ENCODE results near the gene SELENOI. TPM values are rescaled to one million over a fixed set of nuclear protein-coding genes. Genes with fewer than 3 reads are reported as not detected.
A peak's percentile ranks its signal among the peaks of the same experiment; 100 is the strongest.

Gene SELENOI
- total RNA-seq, 1 donor from 2014 or later = 41.2 TPM

- no peak for DNase-seq (ENCODE audit: low read depth, low spot score)
- H3K4me1 Mint-ChIP-seq = peaks cover 10% of the 10 kb centered on the region
- no peaks in the 10 kb centered on the region for H3K36me3 Mint-ChIP-seq (ENCODE audit: low read depth)
- H3K27me3 Mint-ChIP-seq (ENCODE audit: low read depth) = peaks cover 15% of the 10 kb centered on the region
- H3K9me3 Mint-ChIP-seq = no peaks in the 10 kb centered on the region
- TF ChIP-seq, protein P1, sequence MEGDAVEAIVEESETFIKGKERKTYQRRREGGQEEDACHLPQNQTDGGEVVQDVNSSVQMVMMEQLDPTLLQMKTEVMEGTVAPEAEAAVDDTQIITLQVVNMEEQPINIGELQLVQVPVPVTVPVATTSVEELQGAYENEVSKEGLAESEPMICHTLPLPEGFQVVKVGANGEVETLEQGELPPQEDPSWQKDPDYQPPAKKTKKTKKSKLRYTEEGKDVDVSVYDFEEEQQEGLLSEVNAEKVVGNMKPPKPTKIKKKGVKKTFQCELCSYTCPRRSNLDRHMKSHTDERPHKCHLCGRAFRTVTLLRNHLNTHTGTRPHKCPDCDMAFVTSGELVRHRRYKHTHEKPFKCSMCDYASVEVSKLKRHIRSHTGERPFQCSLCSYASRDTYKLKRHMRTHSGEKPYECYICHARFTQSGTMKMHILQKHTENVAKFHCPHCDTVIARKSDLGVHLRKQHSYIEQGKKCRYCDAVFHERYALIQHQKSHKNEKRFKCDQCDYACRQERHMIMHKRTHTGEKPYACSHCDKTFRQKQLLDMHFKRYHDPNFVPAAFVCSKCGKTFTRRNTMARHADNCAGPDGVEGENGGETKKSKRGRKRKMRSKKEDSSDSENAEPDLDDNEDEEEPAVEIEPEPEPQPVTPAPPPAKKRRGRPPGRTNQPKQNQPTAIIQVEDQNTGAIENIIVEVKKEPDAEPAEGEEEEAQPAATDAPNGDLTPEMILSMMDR (conservative IDR thresholded peaks at IDR 0.05) = no peak
- no peak overlapping the region for H3K27ac Mint-ChIP-seq (ENCODE audit: unreplicated experiment)
- H3K4me3 Mint-ChIP-seq = no peak overlapping the region
Measured at GRCh38 chr2:26335231-26335630, 10.7 kb upstream of the SELENOI start.

DNA sequence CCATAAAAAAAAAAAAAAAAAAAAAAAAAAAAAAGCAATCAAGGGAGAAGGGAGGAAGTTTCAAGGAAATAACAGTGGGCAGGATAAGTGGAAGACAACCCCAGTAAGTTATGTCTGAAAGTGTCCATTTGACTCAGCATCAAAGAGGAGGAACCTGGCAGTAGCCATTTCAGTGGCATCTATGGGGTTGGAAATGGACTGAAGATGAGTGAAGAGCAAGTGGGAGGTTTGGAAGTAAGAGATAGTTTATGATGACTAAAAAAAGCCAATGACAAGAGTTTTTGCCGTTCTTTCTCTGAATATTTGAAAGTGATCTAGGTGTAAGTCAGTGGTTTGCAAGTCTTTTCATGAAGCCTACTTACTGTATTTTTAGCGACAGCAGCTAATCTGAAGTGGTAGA is 9.2 kb upstream of the SELENOI start:
- TF ChIP-seq, protein P1 (conservative IDR thresholded peaks at IDR 0.05) = no peak
- no peak for DNase-seq (ENCODE audit: low read depth, low spot score)
- no peaks in the 10 kb centered on the region for H3K36me3 Mint-ChIP-seq (ENCODE audit: low read depth)
- H3K4me3 Mint-ChIP-seq = no peak overlapping the region
- H3K9me3 Mint-ChIP-seq = no peaks in the 10 kb centered on the region
- H3K4me1 Mint-ChIP-seq = peaks cover 13% of the 10 kb centered on the region
- H3K27ac Mint-ChIP-seq (ENCODE audit: unreplicated experiment) = no peak overlapping the region
- peaks cover 15% of the 10 kb centered on the region for H3K27me3 Mint-ChIP-seq (ENCODE audit: low read depth)

GRCh38 chr2:26337298-26337697 is 8.6 kb upstream of the SELENOI start:
- TF ChIP-seq, protein P1 (conservative IDR thresholded peaks at IDR 0.05) = no peak
- Mint-ChIP-seq H3K27me3 (ENCODE audit: low read depth) (peaks cover 15% of the 10 kb centered on the region), H3K9me3 (no peaks in the 10 kb centered on the region), H3K4me3 (no peak overlapping the region), H3K4me1 (peaks cover 13% of the 10 kb centered on the region), H3K36me3 (ENCODE audit: low read depth) (no peaks in the 10 kb centered on the region), H3K27ac (ENCODE audit: unreplicated experiment) (no peak overlapping the region)
- no peak for DNase-seq (ENCODE audit: low read depth, low spot score)

DNA sequence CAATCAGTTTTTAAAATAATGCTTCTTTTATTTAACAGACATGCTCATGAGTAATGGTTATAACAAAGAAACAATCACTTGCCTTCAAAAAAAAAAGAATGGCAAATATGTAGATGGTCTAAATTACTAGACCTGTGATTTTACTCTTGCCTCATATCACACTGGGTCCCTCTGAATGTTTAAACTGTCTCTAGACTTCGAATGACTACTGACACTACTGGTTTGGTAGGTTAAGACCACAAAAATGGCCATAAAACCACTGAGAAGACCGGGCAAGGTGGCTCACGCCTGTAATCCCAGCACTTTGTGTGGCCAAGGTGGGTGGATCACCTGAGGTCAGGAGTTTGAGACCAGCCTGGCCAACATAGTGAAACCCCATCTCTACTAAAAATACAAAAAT is 5.1 kb upstream of the SELENOI start:
- peaks cover 27% of the 10 kb centered on the region for H3K4me1 Mint-ChIP-seq
- no peaks in the 10 kb centered on the region for H3K36me3 Mint-ChIP-seq (ENCODE audit: low read depth)
- TF ChIP-seq, protein P1 (conservative IDR thresholded peaks at IDR 0.05) = no peak
- H3K4me3 Mint-ChIP-seq = peak overlapping the region; percentile 52
- DNase-seq (ENCODE audit: low read depth, low spot score) = no peak
- H3K9me3 Mint-ChIP-seq = no peaks in the 10 kb centered on the region
- H3K27me3 Mint-ChIP-seq (ENCODE audit: low read depth) = peaks cover 2% of the 10 kb centered on the region
- no peak overlapping the region for H3K27ac Mint-ChIP-seq (ENCODE audit: unreplicated experiment)

DNA sequence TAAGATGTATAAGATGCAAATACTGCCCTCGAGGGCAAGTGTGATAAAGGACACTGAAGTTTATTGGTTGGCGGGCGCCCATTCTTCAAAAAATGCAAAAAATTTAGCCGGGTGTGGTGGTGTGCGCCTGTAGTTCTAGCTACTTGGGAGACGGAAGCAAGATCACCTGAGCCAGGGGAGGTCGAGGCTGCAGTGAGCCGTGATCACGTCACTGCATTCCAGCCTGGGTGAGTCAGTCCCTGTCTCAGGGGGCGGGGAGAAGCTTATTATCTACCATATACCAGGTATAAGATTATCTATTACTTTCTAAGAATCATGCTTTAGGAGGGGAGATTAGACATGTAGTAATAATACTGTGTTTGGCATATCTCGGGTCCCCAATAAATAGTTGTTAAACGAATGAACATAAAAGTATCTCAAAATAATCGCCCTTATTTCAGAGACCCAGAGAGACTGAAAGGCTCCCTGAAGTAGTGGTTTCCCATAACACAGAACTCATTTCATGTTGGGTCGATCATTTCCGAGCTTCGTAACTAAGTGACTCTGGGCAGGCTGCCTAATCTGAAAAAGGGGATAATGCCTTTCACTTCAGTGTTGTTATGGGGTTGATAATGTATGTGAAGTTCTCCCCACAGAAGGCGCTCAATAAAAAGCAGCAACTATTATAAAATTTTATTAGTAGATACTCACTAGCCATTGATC is 1.2 kb upstream of the SELENOI start:
- H3K9me3 Mint-ChIP-seq = no peaks in the 10 kb centered on the region
- H3K36me3 Mint-ChIP-seq (ENCODE audit: low read depth) = peaks cover 3% of the 10 kb centered on the region
- H3K4me1 Mint-ChIP-seq = peaks cover 39% of the 10 kb centered on the region
- H3K27ac Mint-ChIP-seq (ENCODE audit: unreplicated experiment) = peak overlapping the region; percentile 99
- H3K4me3 Mint-ChIP-seq = peak overlapping the region; percentile 95
- TF ChIP-seq, protein P1 (conservative IDR thresholded peaks at IDR 0.05) = no peak
- no peak for DNase-seq (ENCODE audit: low read depth, low spot score)
- H3K27me3 Mint-ChIP-seq (ENCODE audit: low read depth) = no peaks in the 10 kb centered on the region

All from neural crest cell (in vitro differentiated cells).